NOMO-1 treated with DMSO at 0.1 percent for 48 hours (cell line): ENCODE data around the gene MORN2.

ENCODE experiments used
- DNase-seq: peaks from one replicate; lab custom pipeline; 2025; ENCODE audit not compliant: unreplicated experiment; lab: John Stamatoyannopoulos, UW

The MORN2 gene

GRCh38 chr2:38875576-38876367 lies at the start of gene MORN2, which contains the start of gene DHX57:
Gene MORN2, plus strand, starts transcription at chr2:38875976.
Gene DHX57, minus strand, starts transcription at chr2:38875934. Its CDS starts 7,529 bp downstream, at chr2:38868405.
- DNase-seq, result peak; percentile 78

- DNase-seq, result peak; percentile 77
Measured at GRCh38 chr2:38827539-38828145, 48.1 kb upstream of the MORN2 start.

GRCh38 chr2:38828460-38828859 lies 47.3 kb upstream of the MORN2 start:
- no peak for DNase-seq

GRCh38 chr2:38829971-38830370 lies 45.8 kb upstream of the MORN2 start:
- DNase-seq, result no peak

- DNase-seq, result peak; percentile 56
Measured at GRCh38 chr2:38830526-38831159, 45.1 kb upstream of the MORN2 start.

GRCh38 chr2:38835015-38835601 lies 40.7 kb upstream of the MORN2 start:
- DNase-seq, result peak; percentile 15

- DNase-seq, result peak; percentile 95
Measured at GRCh38 chr2:38835990-38836389, 39.8 kb upstream of the MORN2 start.

- DNase-seq, result no peak
Measured at GRCh38 chr2:38836791-38837190, 39.0 kb upstream of the MORN2 start.

GRCh38 chr2:38850045-38850444 lies 25.7 kb upstream of the MORN2 start:
- DNase-seq, result no peak

- DNase-seq, result peak; percentile 17
Measured at GRCh38 chr2:38856165-38856564, 19.6 kb upstream of the MORN2 start.

- DNase-seq, result no peak
Measured at GRCh38 chr2:38862476-38862875, 13.3 kb upstream of the MORN2 start.

- DNase-seq, result no peak
Measured at GRCh38 chr2:38863061-38863695, 12.6 kb upstream of the MORN2 start.

GRCh38 chr2:38866773-38867443 lies 8.9 kb upstream of the MORN2 start:
- no peak for DNase-seq

GRCh38 chr2:38871432-38871831 lies 4.3 kb upstream of the MORN2 start:
- DNase-seq, result no peak

GRCh38 chr2:38873763-38874162 lies 2.0 kb upstream of the MORN2 start:
- DNase-seq, result no peak

- DNase-seq, result no peak
Measured at GRCh38 chr2:38875227-38875575, 575 bp upstream of the MORN2 start.

- no peak for DNase-seq
Measured at GRCh38 chr2:38876407-38876806, 631 bp downstream of the MORN2 start.

- DNase-seq, result no peak
Measured at GRCh38 chr2:38886063-38886462, 10.3 kb downstream of the MORN2 start.

GRCh38 chr2:38887347-38887746 lies 11.6 kb downstream of the MORN2 start:
- no peak for DNase-seq

GRCh38 chr2:38887902-38888554 lies 12.3 kb downstream of the MORN2 start:
- DNase-seq, result no peak
